Esophagus mucosa (tissue), 1 donor: ENCODE results near the gene UGT1A5. TPM values are rescaled to one million over a fixed set of nuclear protein-coding genes. Genes with fewer than 3 reads are reported as not detected.
A peak's percentile ranks its signal among the peaks of the same experiment; 100 is the strongest.

Source experiments
- ATAC-seq: fragments of 200-7000 bp; cut with Tn5 transposase; one replicate; pipeline ENCODE4 v1.9.1; 2020
- total RNA-seq: library from RNA; stranded (reverse); gene quantifications from one replicate; pipeline ENCODE4 v1.2.4, GENCODE V29; 2023
- donor health status: DM: yes; HTN: yes; CAD: no.

UGT1A5 gene
- total RNA-seq, result 0.68 TPM

GRCh38 chr2:233712611-233713261 lies at the start of gene UGT1A5:
Gene UGT1A5, plus strand, starts transcription at chr2:233712907. Its CDS starts 85 bp downstream, at chr2:233712992.
- no peak for ATAC-seq

GRCh38 chr2:233663911-233664310 lies 48.8 kb upstream of the UGT1A5 start:
- ATAC-seq, result no peak

GRCh38 chr2:233668605-233669260 lies 44.0 kb upstream of the UGT1A5 start:
- ATAC-seq, result no peak

- no peak for ATAC-seq
Observed at GRCh38 chr2:233671290-233672161, 41.2 kb upstream of the UGT1A5 start, which contains the start of gene UGT1A9. Gene UGT1A9, plus strand, starts transcription at chr2:233671898. Its CDS starts 37 bp downstream, at chr2:233671935.

GRCh38 chr2:233672886-233673285 lies 39.8 kb upstream of the UGT1A5 start:
- no peak for ATAC-seq

- ATAC-seq, result no peak
Observed at GRCh38 chr2:233673896-233674295, 38.8 kb upstream of the UGT1A5 start.

- no peak for ATAC-seq
Observed at GRCh38 chr2:233674314-233674713, 38.4 kb upstream of the UGT1A5 start.

GRCh38 chr2:233674995-233675394 lies 37.7 kb upstream of the UGT1A5 start:
- ATAC-seq, result no peak

GRCh38 chr2:233676046-233676445 lies 36.7 kb upstream of the UGT1A5 start:
- ATAC-seq, result no peak

GRCh38 chr2:233679196-233679595 lies 33.5 kb upstream of the UGT1A5 start:
- ATAC-seq, result peak; percentile 26

GRCh38 chr2:233680361-233681045 lies 32.2 kb upstream of the UGT1A5 start:
- ATAC-seq, result no peak

- peak; percentile 74 for ATAC-seq
Observed at GRCh38 chr2:233681521-233682099, 31.1 kb upstream of the UGT1A5 start, which contains the start of gene UGT1A7. Gene UGT1A7, plus strand, starts transcription at chr2:233681901. Its CDS starts 37 bp downstream, at chr2:233681938.

GRCh38 chr2:233684640-233685039 lies 28.1 kb upstream of the UGT1A5 start:
- ATAC-seq, result peak; percentile 13

- ATAC-seq, result no peak
Observed at GRCh38 chr2:233686928-233687327, 25.8 kb upstream of the UGT1A5 start.

- ATAC-seq, result no peak
Observed at GRCh38 chr2:233688341-233688740, 24.4 kb upstream of the UGT1A5 start.

GRCh38 chr2:233689031-233689430 lies 23.7 kb upstream of the UGT1A5 start:
- no peak for ATAC-seq

GRCh38 chr2:233689501-233689900 lies 23.2 kb upstream of the UGT1A5 start:
- no peak for ATAC-seq

GRCh38 chr2:233690444-233690843 lies 22.3 kb upstream of the UGT1A5 start:
- ATAC-seq, result peak; percentile 45

GRCh38 chr2:233691443-233692433 lies 21.0 kb upstream of the UGT1A5 start:
- peak; percentile 99 for ATAC-seq

- ATAC-seq, result no peak
Observed at GRCh38 chr2:233692648-233693047, 20.1 kb upstream of the UGT1A5 start, which contains the start of gene UGT1A6. Gene UGT1A6, plus strand, starts transcription at chr2:233692890. Its CDS starts 115 bp downstream, at chr2:233693005.

GRCh38 chr2:233693963-233694362 lies 18.7 kb upstream of the UGT1A5 start:
- ATAC-seq, result no peak
